T1000 (cell line): ENCODE measurements around the gene CBL.

ENCODE experiments used
- DNase-seq: peaks from one replicate; lab custom pipeline; 2025; ENCODE audit warnings: mixed read lengths; lab: John Stamatoyannopoulos, UW

The CBL gene

DNA sequence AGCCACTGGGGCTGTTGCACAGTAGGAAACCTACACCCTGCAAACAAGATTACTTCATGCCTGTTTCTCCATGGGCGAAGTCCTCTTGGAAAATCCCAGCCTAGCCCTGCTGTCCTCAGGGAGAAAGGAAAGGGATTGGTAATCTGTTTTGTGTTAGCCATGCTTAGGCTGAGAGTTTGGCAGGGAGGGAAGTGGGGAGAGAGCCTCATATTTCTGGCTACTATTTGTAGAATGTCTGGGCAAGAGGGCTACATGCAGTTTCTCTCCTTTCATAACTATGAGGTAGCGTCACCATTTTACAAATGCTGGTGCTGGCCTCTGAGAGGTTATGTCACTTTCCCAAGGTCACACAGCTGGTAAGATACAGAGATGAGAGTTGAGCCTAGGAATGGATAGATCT lies 141.1 kb downstream of the CBL start:
- DNase-seq: no peak

DNA sequence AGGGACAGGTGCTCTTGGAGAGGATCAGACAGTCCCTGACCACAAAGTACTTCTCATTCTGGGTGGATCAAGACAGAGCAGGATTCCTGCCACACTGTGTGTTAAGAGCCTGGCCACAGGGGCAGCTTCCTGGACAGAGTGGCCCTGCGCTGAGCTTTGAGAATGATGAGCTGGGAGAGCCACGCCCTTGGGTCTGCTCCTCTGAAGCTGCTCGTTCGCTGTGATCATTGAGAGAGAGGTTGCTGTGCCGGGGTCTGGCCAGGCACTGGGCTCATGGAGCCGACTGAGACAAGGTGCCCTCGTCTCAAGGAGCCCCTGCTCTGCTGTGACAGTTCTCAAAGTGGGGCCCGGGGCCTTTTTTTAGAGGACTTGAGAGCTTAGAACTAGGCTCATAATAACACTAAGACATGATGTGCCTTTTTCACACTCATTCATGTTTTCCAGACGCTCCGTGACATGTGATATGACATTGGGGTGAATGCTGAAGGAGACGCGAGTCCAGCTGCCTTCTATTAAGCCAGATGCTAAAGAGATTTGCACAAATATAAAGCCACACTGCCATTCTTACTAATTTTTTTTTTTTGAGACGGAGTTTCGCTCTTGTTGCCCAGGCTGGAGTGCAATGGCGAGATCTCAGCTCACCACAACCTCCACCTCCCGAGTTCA lies 141.9 kb downstream of the CBL start:
- no peak for DNase-seq

DNA sequence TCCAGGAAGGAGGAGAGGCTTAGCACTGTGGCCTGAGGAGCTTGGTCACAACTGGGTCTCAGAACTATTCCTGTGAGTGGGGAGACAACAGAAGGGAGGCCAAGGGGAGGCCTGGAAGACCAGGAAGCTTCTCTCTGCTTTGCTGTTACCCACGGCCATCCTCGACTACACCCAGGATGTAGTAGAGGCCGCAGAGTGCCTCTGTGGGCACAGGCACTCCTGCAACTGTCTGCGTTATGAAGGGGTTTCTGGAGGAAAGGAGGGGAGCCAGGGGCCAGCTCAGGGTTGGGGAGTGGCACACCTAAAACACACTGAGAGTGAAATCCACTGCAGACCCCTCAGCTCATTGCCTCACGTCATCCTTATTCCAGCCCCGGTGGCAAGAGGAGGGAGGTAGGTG lies 144.2 kb downstream of the CBL start:
- no peak for DNase-seq

- DNase-seq: no peak
Observed at GRCh38 chr11:119351232-119351631, 145.1 kb downstream of the CBL start.

- DNase-seq: no peak
Observed at GRCh38 chr11:119352857-119353260, 146.7 kb downstream of the CBL start.

GRCh38 chr11:119355091-119355843 lies 149.1 kb downstream of the CBL start:
- no peak for DNase-seq

GRCh38 chr11:119356349-119357031 lies 150.4 kb downstream of the CBL start:
- DNase-seq: no peak

DNA sequence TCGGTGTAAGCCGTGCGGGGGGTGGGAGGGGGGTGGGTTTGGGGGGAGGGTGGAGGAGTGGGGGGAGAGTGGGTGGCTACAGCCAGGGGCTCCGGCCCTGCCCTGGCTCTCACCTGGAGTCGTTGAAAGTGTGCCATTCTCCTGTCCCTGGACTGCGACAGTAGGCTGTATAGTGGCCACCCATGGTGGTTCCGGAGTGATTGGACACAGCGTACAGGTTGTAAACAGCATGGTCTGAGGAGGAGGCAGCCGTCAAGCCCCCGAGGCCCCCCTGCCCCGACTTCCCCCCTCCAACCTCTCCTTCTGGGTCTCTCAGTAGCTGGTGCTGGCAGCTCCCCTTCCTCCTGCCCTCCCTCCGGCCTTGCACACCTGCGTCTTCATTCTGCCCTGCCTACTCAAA lies 150.9 kb downstream of the CBL start:
- DNase-seq: no peak
